Erythroblast (primary cell): ENCODE data around the gene SNURF.
"Not testable (repeated sequence)": the region's sequence is repeated elsewhere in the genome, so short reads cannot be mapped to it uniquely, and the experiment has no call there.

Experiments
- DNase-seq, 2 experiments: peaks; one replicate each; lab custom pipeline; 2025; lab: John Stamatoyannopoulos, UW
- GATA1 ChIP-seq: IDR thresholded peaks from 2 replicates; pipeline ENCODE4 v1.6.1; 2011; ENCODE audit warnings: low read depth, mild to moderate bottlenecking, control low read depth, low read length, moderate library complexity
- POLR2A ChIP-seq: IDR thresholded peaks from 2 replicates; pipeline ENCODE4 v1.6.1; 2011; ENCODE audit warnings: mild to moderate bottlenecking, low read length

The SNURF gene

DNA sequence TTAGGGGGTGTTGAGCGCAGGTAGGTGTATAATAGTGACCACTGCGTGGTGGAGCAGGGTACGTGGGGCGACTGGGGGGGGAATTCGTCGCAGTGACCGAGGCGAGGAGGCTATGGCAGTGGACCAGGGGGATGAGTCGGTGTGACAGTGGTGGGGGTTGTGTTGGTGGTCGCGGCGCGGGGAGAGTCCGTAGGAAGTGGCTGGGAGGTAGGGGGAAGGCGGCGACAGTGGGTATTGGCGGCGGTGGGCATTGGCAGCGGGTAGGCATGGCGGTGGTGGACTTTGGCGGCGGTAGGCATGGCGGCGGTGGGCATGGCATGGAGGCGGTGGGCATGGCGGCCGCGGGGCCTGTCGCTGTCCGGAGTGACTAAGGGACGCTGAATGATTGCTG is 739 bp downstream of the SNURF start:
- peak; percentile 25 to 27 for DNase-seq
- no peak for TF ChIP-seq POLR2A
- no peak for TF ChIP-seq GATA1

DNA sequence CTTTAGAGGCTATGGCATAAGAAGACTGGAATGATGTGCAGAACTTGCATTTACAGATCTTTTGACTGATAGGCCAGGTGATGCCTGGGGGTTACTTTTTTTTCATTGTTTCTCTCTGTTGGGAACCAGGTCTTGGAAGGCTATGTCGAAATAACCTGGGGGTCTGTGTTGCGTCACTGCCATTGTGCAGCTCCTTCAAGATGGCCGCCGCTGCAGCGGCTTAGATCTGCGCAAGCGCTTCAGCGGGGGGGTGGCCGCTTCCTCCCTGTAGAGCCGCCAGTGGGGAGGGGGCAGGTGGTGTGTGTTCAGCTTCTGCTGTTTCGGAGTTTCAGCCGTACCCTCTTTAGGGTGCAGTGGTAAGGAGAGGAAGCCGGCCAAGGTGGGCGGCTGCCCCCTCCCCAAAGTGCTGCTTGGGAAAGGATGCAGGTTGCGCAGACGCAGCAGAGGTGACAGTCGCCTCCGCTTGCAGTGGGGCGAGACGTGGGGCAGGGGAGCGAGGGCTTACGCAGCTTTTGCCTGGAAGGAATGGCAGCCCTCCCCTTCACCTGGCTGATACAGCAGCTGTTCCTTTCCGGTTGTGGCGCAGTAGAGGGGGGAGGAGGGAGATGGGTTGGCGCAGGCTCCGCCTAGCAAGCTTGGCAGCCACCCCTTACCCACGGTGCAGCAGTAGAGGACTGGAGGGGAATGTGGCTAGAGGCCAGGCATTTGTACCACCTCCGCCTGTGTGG is 1.5 kb downstream of the SNURF start:
- no peak for TF ChIP-seq GATA1
- peak; percentile 36 for TF ChIP-seq POLR2A
- DNase-seq: peak; percentile 73 to 78

DNA sequence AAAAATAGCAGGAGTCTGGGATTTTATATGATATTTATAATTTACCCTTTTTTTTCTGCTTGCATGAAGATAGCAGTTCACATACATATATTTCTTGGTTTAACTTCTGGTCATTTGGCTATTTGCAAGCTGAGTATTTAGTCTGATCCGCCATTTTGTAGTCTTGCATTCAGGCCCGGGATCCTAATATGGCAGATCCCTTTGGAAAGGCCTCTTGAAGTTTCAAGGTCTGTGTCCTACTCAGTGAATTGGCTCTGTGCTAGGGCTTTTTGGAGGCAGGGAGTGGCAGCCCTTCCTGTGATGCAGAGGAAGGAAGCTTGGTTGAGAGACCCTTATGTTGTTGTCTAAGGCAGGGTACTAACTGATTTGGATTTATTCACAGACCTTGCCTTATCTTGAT is 2.9 kb downstream of the SNURF start:
- DNase-seq: no peak
- TF ChIP-seq GATA1: no peak
- TF ChIP-seq POLR2A: no peak

DNA sequence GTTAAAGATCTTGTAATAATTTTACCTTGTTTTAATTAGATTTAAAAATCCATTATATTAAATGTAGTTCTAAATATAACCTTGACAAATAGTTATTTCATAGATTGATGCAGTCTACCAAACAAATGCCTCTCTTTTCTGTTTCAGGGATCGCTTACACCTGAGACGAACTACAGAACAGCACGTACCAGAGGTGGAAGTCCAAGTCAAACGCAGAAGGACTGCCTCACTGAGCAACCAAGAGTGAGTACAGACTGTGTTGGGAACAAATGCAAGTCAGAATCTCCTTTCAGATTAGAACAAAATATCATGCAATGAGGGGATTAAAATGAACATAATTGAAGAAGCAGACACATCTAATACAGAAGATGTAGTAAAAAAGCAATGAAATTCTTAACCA is 7.2 kb downstream of the SNURF start:
- DNase-seq: no peak
- TF ChIP-seq GATA1 (no peak), POLR2A (no peak)

DNA sequence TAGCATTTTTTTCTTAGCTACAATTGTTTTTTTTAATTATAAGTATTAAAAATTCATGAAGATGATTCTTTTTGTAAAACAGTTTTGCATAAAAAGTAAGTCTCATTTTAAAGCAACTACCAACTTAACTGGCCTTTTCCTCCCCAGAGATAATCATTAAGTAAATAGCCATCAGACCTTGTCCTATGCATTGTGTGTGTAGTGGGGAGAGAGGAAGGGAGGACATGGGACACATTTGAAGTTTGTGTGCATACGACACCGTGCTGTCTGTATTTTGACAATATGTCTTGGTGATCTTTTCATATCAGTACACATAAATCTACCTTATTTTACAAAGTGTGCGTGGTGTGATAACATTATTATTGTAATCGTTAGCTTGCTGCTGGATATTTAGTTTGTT is 8.1 kb downstream of the SNURF start:
- no peak for DNase-seq
- TF ChIP-seq GATA1 (no peak), POLR2A (no peak)

DNA sequence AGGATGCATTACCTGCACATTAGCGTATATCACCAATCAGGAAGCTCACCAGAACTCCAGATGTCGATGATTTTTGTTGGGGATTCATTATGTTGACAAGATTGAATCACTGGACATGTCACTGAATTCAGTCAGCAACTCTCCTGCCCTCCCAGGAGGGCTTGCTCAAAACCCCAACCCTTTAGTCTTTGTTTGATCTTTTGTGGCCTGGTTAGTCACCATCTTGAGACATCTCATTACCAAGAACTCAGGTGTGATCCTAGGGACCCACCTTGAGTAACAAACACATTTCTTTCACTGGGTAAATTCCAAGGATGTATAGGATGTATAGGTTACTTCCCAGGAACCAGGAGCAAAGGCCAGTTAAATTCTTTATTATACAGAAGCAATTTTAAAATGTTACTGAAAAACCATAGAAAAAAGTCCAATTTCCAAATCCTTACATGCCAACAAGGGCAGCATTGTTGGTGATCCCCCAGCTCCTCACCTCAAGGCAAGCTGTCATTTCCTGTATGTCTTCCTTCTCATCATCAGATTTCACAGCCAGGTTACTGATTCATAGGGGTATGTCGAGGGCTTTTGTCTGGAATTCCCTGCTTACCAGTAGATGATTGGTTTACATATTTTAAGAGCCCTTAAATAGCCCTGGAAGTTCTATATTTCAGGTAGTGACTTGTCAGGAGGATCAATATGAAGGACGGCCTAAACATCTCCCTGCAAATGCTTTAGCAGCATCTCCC is 11.7 kb downstream of the SNURF start:
- TF ChIP-seq POLR2A: no peak
- TF ChIP-seq GATA1: no peak
- no peak for DNase-seq

DNA sequence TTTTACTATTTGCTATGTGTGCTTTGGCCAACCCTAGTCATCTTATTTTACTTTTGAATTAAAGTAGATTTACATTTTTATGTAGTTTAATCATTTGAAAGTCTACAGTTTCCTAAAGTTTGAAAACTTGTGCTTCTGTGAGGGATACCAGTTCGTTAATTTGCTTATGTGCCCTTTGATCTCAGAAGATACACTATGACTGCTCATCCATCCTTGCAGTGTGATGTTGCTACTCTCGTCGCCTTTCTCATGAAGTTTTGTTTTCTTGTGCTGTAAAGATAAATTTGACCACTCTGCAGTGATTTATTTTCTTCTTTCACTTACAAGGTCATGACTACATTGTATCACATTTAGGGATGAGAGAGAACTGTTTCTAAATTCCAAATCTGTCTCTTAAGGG is 16.3 kb downstream of the SNURF start:
- no peak for DNase-seq
- TF ChIP-seq GATA1 (no peak), POLR2A (no peak)

DNA sequence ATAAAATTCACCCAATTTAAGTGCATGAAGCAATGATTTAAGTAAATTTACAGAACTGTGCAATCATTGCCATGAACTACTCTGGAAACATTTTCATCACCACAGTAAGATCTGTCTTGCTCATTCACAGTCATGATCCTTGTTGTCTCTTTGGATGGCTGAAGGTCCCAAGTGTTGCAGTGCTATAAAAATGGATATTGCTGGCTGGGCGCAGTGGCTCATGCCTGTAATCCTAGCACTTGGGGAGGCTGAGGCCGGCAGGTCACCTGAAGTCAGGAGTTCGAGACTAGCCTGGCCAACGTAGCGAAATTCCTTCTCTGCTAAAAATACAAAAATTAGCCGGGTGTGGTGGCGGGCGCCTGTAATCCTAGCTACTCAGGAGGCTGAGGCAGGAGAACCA is 17.0 kb downstream of the SNURF start:
- no peak for DNase-seq
- TF ChIP-seq GATA1 (no peak), POLR2A (no peak)

DNA sequence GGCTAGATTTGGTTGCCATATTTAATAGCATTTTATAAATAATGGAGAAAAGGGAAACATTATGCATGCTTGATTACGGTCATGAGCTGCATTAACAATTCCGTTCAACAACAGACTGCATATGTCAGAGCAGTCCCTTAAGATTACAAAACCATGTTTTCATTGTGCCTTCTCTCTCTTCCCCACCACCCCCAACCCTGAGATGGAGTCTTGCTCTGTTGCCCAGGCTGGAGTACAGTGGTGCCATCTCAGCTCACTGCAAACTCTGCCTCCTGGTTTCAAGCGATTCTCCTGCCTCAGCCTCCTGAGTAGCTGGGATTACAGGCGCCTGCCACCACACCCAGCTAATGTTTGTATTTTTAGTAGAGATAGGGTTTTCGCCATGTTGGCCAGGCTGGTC is 17.9 kb downstream of the SNURF start:
- not testable (repeated sequence) for DNase-seq

DNA sequence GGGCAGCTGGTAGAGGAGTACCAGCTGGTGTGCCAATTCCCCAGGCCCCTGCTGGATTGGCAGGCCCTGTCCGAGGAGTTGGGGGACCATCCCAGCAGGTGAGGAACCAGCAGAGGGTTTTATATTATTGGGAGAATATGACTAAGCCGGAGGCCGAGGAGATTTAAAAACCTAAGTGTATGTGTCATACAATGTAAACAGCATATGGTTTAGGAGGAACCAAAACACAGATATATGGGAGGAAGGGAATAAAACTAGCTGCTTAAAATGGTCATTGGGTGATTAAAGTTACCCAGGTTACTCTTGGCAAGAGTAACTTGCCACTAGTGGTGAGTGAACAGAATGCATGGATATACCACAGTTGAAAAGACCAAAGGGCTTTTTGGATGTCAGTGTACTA is 22.1 kb downstream of the SNURF start:
- no peak for DNase-seq
- TF ChIP-seq GATA1 (no peak), POLR2A (no peak)

DNA sequence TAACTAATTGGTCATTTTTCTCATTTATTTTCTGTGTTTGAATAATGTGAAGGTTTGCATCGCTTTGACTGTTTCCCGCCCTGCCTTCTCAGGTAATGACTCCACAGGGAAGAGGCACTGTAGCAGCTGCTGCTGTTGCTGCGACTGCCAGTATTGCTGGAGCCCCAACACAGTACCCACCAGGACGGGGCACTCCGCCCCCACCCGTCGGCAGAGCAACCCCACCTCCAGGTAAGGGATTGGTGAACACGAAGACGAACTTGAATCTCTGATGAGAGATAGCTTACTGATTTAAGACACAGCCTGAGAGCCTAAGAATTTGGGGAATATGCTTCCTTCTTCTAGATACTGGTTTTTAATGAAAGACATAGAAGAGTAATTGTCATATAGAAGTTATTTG is 22.9 kb downstream of the SNURF start:
- no peak for TF ChIP-seq POLR2A
- no peak for TF ChIP-seq GATA1
- no peak for DNase-seq

DNA sequence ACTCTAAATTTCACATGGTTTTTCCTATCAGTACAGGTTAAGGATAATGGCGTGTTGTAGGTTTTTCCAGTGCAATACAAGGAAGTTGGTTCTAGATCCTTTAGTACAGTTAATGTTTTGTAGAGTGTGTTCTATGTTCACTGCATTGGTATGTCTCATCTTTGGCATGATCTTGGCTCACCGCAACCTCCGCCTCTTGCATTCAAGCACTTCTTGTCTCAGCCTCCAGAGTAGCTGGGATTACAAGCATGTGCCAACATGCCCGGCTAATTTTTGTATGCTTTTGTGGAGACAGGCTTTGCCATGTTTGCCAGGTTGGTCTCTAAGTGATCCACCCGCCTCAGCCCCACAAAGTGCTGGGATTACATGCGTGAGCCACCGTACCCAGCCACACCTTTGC is 30.4 kb downstream of the SNURF start:
- DNase-seq: no peak
- TF ChIP-seq POLR2A: no peak
- TF ChIP-seq GATA1: no peak

DNA sequence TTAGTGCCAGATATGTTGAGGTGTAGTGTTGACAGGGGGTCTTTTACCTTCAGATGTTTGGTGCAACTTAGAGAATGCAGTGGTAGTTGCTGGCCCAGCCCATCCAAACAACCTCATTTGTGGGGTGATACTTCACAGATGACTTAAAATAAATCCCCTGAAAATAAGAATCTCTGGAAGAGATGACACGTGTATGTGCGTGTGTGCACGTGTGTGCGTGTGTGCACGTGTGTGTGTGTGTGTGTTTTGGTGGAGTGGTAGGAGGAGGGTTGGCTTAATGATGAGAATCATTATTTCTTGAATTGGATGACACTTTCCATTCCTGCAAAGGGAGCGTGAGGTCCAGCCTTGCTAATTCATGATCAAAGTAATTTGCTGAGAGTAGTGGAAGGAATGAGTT is 31.9 kb downstream of the SNURF start:
- no peak for DNase-seq
- no peak for TF ChIP-seq GATA1
